Esophagus squamous epithelium (tissue), 5 donors: Measurements from ENCODE around the gene CCPG1. TPM values are rescaled to one million over a fixed set of nuclear protein-coding genes. Genes with fewer than 3 reads are reported as not detected.

Experiments used
- DNase-seq: peaks from one replicate; lab custom pipeline; 2025; lab: John Stamatoyannopoulos, UW
- H3K27ac ChIP-seq, 4 donors: fragments of 200-600 bp; sonication (generic); one replicate each; pipeline ENCODE4 v1.5.1; 2016 to 2019; ENCODE audit warnings: mild to moderate bottlenecking in 1 of 4
- H3K27me3 ChIP-seq, 4 donors: fragments of 200-600 bp; sonication (generic); 1 replicate in 3 of 4; 2 replicates in 1 of 4; pipeline versions ENCODE4 v1.5.1 to v1.6.0; 2017 to 2021; ENCODE audit warnings: antibody characterized with exemption in 1 of 4
- H3K36me3 ChIP-seq, 3 donors: fragments of 200-600 bp; sonication (generic); one replicate each; pipeline ENCODE4 v1.5.1; 2016 to 2019
- H3K4me1 ChIP-seq, 3 donors: fragments of 200-600 bp; sonication (generic); one replicate each; pipeline ENCODE4 v1.5.1; 2017 to 2019
- H3K4me3 ChIP-seq, 4 donors: fragments of 200-600 bp; sonication (generic); 1 replicate in 3 of 4; 2 replicates in 1 of 4; pipeline ENCODE4 v1.5.1; 2016 to 2019; ENCODE audit warnings: mild to moderate bottlenecking in 2 of 4, moderate library complexity in 1 of 4
- H3K9me3 ChIP-seq, 3 donors: fragments of 200-600 bp; sonication (generic); one replicate each; pipeline ENCODE4 v1.5.1; 2016 to 2019
- CTCF ChIP-seq, 6 experiments: fragments of 450-650 bp in 4 of 6; fragments of 200-600 bp in 2 of 6; sonication (generic) in 2 of 6; IDR thresholded peaks; one replicate each; pipeline ENCODE4 v1.5.1; 2016 to 2019; ENCODE audit warnings: antibody characterized with exemption in 6 of 6, mild to moderate bottlenecking in 4 of 6, moderate library complexity in 4 of 6
- POLR2A ChIP-seq, 4 donors: fragments of 450-650 bp; IDR thresholded peaks; one replicate each; pipeline ENCODE4 v1.6.1; 2017; ENCODE audit warnings: antibody characterized with exemption in 4 of 4, mild to moderate bottlenecking in 4 of 4, moderate library complexity in 3 of 4
- WGBS, 2 donors: methylation state at CpG; one replicate each; pipeline ENCODE4 v1.1.5; 2018; 5-methylcytosine and 5-hydroxymethylcytosine counted together
- intact Hi-C: fragments of 100-400 bp; cut with DNase I; formaldehyde crosslinking; loops from one replicate; pipeline ENCODE4 v1.15.0; 2022
- total RNA-seq, 4 donors: library from RNA; depleted of rRNA; stranded (reverse); fragments of >200 nt; gene quantifications; one replicate each; pipeline ENCODE4 v1.1.0, GENCODE V29; 2016
- donor health status: DM: yes; HTN: yes; CAD: no.

Gene CCPG1
- total RNA-seq, 4 donors from 2014 or later, result 6.9 to 24.2 (median 15.4) TPM

- Histone ChIP-seq H3K36me3 (peaks cover 0 to 62% (median 0%) of the 10 kb centered on the region in 3 donors), H3K27me3 (no peaks in the 10 kb centered on the region), H3K27ac (no peak overlapping the region), H3K4me3 (no peak overlapping the region), H3K4me1 (no peaks in the 10 kb centered on the region), H3K9me3 (no peaks in the 10 kb centered on the region)
- intact Hi-C loops, result no loop called here
- no peak for DNase-seq
- no peak for TF ChIP-seq CTCF (IDR thresholded peaks at IDR 0.05)
- TF ChIP-seq POLR2A (IDR thresholded peaks at IDR 0.05), result no peak
Measured at GRCh38 chr15:55358471-55358870, 49.7 kb downstream of the CCPG1 start.

GRCh38 chr15:55357774-55358173, 50.4 kb downstream of the CCPG1 start:
- 79 to 84% methylated on average over 2 of the region's 2 CpGs for WGBS, 2 donors
- peaks cover 0 to 59% (median 0%) of the 10 kb centered on the region in 3 donors for H3K36me3 ChIP-seq

DNA sequence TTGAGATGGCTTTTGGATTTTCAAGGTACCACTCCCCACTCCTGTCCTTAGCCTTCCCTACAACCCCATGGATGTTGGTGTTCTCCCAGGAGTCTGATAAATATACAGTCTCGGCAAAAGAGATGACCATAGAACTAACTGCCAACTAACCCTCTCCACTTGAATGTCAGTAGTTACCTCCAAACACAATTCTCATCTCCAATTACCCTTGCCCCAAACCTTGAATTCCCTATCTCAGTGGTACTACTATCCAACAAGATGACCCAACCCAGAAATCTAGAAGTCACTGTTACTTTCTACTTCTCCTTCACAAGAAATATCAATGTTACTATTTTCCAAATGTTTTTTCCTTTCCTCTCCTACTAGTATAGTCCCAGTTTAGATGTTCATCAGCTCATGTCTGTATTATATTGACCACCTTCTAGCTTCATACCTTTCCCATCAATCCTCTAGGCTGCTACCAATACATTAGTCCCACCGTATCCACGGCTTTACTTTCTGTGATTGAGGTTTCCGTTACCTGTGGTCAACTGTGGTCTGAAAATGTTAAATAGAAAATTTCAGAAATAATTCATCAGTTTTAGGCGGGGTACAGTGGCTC, 51.1 kb downstream of the CCPG1 start:
- H3K36me3 ChIP-seq, result peaks cover 0 to 61% (median 0%) of the 10 kb centered on the region in 3 donors
- no peak for DNase-seq
- TF ChIP-seq CTCF (IDR thresholded peaks at IDR 0.05), result no peak
- no peak for TF ChIP-seq POLR2A (IDR thresholded peaks at IDR 0.05)
- intact Hi-C loops, result no loop called here
- no peak overlapping the region for H3K27ac ChIP-seq
- 93 to 96% methylated on average over 4 to 5 of the region's 5 CpGs for WGBS, 2 donors
- no peaks in the 10 kb centered on the region for H3K27me3 ChIP-seq
- H3K4me1 ChIP-seq, result no peaks in the 10 kb centered on the region
- no peaks in the 10 kb centered on the region for H3K9me3 ChIP-seq
- no peak overlapping the region for H3K4me3 ChIP-seq

More at GRCh38 chr15:55357774-55358173, 50.4 kb downstream of the CCPG1 start:
- no peaks in the 10 kb centered on the region for H3K4me1 ChIP-seq
- DNase-seq, result no peak
- no peaks in the 10 kb centered on the region for H3K9me3 ChIP-seq
- H3K4me3 ChIP-seq, result no peak overlapping the region
- no peak overlapping the region for H3K27ac ChIP-seq
- intact Hi-C loops, result no loop called here
- no peak for TF ChIP-seq POLR2A (IDR thresholded peaks at IDR 0.05)
- no peak for TF ChIP-seq CTCF (IDR thresholded peaks at IDR 0.05)
- no peaks in the 10 kb centered on the region for H3K27me3 ChIP-seq

DNA sequence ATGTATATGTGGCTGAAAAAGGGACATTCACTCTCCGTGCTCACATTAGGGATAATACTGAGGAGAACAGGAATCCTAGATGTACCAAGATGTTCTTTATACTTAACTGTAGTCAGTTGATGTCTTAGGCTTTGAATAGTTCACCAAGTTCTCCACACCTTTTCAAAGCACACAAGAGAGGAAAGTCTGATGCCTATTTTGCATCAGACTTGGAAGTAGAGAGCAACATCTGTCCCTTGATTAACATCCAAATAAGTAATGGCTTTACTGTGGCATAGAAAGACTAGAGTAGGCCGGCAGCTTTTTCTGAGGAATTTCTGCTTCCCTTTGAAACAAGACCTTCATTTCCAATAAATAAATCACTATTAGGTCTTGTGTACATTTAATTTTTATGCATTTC, 55.1 kb downstream of the CCPG1 start:
- no peaks in the 10 kb centered on the region for H3K9me3 ChIP-seq
- TF ChIP-seq CTCF (IDR thresholded peaks at IDR 0.05) (no peak), POLR2A (IDR thresholded peaks at IDR 0.05) (no peak)
- WGBS, 2 donors, result 56 to 73% methylated on average over 2 of the region's 2 CpGs
- H3K36me3 ChIP-seq, result peaks cover 0 to 51% (median 0%) of the 10 kb centered on the region in 3 donors
- no peak for DNase-seq
- intact Hi-C loops, result no loop called here
- no peak overlapping the region for H3K4me3 ChIP-seq
- no peaks in the 10 kb centered on the region for H3K4me1 ChIP-seq
- no peaks in the 10 kb centered on the region for H3K27me3 ChIP-seq
- no peak overlapping the region for H3K27ac ChIP-seq

DNA sequence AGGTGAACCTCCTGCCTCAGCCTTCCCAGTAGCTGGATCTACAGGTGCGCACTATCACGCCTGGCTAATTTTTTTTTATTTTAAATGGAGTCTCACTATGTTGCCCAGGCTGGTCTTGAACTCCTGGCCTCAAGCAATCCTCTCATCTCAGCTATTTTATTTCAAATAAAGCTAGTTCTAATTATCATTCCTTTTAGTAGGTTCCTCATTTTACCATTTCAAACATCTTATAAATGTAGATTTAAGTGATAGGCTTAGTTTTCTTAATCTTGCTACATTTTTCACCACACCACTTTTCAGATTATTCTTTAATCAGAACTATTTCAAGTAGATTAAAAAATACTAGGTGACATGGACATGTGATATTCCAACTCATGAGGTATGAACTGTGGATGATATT, 58.9 kb downstream of the CCPG1 start:
- H3K36me3 ChIP-seq, result peaks cover 0 to 28% (median 0%) of the 10 kb centered on the region in 3 donors
- peaks cover 0 to 4% (median 0%) of the 10 kb centered on the region in 3 donors for H3K4me1 ChIP-seq
- no peak for DNase-seq
- H3K27ac ChIP-seq, result no peak overlapping the region
- no peaks in the 10 kb centered on the region for H3K9me3 ChIP-seq
- TF ChIP-seq POLR2A (IDR thresholded peaks at IDR 0.05) (no peak), CTCF (IDR thresholded peaks at IDR 0.05) (no peak)
- no peaks in the 10 kb centered on the region for H3K27me3 ChIP-seq
- intact Hi-C loops, result no loop called here
- WGBS, 2 donors, result 96 to 97% methylated on average over 2 of the region's 2 CpGs
- H3K4me3 ChIP-seq, result no peak overlapping the region
